Measurements from ENCODE around the gene CNKSR2.
"Not testable (repeated sequence)": the region's sequence is repeated elsewhere in the genome, so short reads cannot be mapped to it uniquely, and the experiment has no call there.

Gene CNKSR2

GRCh38 chrX:21440911-21441310, 66.7 kb downstream of the CNKSR2 start:
- DNase-seq (ENCODE audit: low read depth in 2 of 2): no peak

DNA sequence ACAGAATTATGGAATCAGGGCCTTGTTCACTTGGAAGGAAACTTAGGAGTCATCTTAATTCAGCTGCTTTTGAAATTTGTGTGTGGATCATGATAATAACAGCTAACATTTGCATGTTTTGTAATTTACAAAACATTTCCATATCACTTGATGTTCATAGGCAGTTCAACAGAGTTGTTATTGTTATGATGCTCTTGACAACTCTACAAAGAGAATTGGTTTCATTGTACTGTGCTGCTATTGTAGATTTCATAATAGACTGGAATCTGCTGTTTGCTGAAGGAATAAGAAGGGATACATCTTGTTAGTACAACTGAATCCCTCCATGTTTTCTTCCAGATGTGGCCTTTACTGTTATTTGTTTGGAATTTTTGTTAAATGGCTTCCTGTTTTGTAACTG, 83.5 kb downstream of the CNKSR2 start:
- DNase-seq (ENCODE audit: low read depth in 2 of 2): no peak

DNA sequence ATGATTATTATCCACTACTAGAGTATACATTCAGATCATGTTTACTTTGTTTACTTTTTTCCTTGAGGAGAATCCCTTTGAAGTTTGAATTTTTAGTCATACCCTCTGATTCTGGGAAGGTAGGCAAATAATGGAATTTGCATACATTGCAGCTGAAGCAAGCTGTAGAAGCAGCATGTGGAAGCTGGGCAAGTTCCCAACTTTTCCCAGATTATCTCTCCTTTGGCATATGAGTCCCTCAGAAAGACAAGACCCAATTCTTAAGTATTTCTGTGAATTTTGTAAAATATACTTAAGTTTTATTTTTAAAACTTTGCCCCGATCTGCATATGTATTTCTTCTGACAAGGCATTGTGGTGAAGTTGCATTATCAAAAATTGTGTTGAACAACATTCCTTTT, 94.9 kb downstream of the CNKSR2 start:
- DNase-seq (ENCODE audit: low read depth in 2 of 2): no peak

DNA sequence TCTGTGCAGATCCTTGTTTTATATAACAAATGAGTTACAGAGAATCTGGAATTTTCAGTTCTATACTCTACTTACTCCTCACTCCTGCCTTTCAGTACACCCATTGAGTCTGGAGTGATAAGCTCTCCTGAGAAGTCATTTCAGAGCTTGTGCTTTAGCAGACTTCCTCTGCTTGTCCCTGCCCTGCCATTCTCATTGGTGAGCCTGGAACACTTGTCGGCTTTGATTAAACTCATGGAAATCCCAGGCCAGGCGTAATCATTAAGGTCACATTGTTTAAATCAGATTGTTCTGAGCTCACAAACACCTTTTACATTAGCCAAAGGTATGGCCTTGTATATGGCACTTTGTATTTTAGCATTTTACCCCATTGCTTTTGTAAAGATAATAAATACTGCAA, 102.7 kb downstream of the CNKSR2 start:
- no peak for DNase-seq (ENCODE audit: low read depth in 2 of 2)

GRCh38 chrX:21479695-21480270, 105.6 kb downstream of the CNKSR2 start:
- no peak for DNase-seq (ENCODE audit: low read depth in 2 of 2)

GRCh38 chrX:21481761-21482160, 107.5 kb downstream of the CNKSR2 start:
- DNase-seq (ENCODE audit: low read depth in 2 of 2): no peak

- DNase-seq (ENCODE audit: low read depth in 2 of 2): not testable (repeated sequence)
Measured at GRCh38 chrX:21484051-21484450, 109.8 kb downstream of the CNKSR2 start.

- DNase-seq (ENCODE audit: low read depth in 2 of 2): no peak
Measured at GRCh38 chrX:21487832-21488231, 113.6 kb downstream of the CNKSR2 start.

- DNase-seq (ENCODE audit: low read depth in 2 of 2): no peak
Measured at GRCh38 chrX:21490341-21490740, 116.1 kb downstream of the CNKSR2 start.

GRCh38 chrX:21493226-21493830, 119.1 kb downstream of the CNKSR2 start:
- DNase-seq (ENCODE audit: low read depth in 2 of 2): no peak

DNA sequence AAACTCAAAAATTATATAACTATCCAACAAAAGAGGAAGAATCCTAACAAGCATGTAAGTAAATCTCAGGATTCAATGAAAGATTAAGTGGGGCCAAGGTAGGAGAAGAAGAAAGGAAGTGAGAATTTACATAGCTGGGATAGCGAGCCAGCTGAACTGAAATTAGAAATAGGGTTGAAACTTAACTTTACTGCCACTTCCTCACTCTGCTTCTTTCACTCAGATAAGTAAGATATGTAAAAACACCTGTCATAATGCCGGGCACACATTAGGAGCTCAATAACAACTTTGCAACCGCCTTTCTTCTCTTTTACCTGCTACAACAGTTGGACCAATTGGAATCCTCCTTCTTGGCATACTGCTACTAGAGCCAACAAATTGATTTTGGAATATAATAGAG, 129.4 kb downstream of the CNKSR2 start:
- DNase-seq (ENCODE audit: low read depth in 2 of 2): no peak

DNA sequence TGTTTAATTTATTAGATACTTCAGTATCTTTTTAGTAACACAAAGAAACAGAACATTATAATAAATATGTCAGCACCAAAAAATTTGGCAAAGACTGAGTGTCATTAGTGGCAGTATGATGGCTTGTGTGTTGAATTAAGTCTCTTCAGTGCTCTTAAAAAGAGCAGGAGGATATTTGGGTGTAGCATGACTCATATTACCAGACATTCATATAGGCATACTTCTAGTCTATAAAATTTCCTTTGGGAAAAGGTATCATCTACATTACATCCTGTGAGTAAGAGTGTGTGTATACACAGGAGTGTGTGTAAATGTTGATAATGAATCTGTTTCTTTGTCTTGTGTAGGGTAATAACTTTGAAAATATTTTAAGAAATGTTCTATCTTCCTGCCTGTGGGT, 135.7 kb downstream of the CNKSR2 start:
- DNase-seq (ENCODE audit: low read depth in 2 of 2): no peak

DNA sequence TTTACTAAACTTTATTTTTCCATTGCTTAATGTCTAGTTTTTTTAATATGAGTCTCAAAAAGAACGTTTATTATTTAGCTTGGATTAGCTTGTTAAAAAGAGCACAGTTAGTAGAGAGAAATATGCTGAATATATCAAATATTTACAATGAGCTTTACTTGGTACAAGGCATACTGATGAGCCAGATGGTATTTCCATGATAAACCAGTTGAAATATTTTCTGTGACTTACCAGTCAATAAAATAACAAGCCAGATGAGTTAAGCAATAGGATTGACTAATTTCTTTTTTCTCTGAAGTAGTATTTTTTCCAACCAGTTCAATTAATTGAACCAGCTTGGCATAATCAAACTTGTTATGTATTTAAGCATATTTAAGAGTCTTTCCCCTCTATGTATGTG, 149.8 kb downstream of the CNKSR2 start:
- DNase-seq (ENCODE audit: low read depth in 2 of 2): no peak

- DNase-seq (ENCODE audit: low read depth in 2 of 2): no peak
Measured at GRCh38 chrX:21528076-21528475, 153.9 kb downstream of the CNKSR2 start.

GRCh38 chrX:21529771-21530170, 155.6 kb downstream of the CNKSR2 start:
- no peak for DNase-seq (ENCODE audit: low read depth in 2 of 2)

DNA sequence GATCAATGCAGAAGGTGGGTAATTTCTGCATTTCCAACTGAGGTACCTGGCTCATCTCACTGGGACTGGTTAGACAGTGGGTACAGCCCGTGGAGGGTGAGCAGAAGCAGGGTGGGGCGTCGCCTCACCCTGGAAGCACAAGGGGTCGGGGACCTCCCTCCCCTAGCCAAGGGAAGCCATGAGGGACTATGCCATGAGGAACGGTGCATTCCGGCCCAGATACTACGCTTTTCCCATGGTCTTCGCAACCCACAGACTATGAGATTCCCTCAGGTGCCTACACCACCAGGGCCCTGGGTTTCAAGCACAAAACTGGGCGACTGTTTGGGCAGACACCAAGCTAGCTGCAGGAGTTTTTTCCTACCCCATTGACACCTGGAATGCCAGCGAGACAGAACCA, 170.4 kb downstream of the CNKSR2 start:
- not testable (repeated sequence) for DNase-seq (ENCODE audit: low read depth in 2 of 2)

- no peak for DNase-seq (ENCODE audit: low read depth in 2 of 2)
Measured at GRCh38 chrX:21559417-21559816, 185.2 kb downstream of the CNKSR2 start.

- DNase-seq (ENCODE audit: low read depth in 2 of 2): no peak
Measured at GRCh38 chrX:21565025-21565424, 190.8 kb downstream of the CNKSR2 start.

GRCh38 chrX:21574793-21575192, 200.6 kb downstream of the CNKSR2 start:
- no peak for DNase-seq (ENCODE audit: low read depth in 2 of 2)

DNA sequence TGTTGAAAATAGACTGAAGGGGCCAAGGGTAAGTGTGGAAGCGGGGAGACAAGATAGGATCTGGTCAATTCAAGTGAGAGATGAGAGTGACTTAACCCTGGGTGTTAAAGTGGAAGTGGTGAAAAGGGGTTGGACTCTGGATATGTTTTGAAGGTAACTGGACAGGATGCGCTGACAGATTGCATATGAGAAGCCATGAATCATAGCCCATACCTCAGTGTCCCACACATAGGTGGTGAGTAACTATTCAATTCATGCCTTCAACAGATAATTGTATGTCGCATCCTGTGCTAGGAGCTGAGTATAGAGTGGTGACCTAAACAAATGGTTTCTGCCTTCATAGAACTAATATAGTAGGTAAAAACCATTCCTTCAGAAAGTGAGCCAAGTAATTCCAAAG, 207.3 kb downstream of the CNKSR2 start:
- no peak for DNase-seq (ENCODE audit: low read depth in 2 of 2)

GRCh38 chrX:21586001-21586400, 211.8 kb downstream of the CNKSR2 start:
- no peak for DNase-seq (ENCODE audit: low read depth in 2 of 2)

- DNase-seq (ENCODE audit: low read depth in 2 of 2): no peak
Measured at GRCh38 chrX:21590012-21590776, 216.0 kb downstream of the CNKSR2 start.

DNA sequence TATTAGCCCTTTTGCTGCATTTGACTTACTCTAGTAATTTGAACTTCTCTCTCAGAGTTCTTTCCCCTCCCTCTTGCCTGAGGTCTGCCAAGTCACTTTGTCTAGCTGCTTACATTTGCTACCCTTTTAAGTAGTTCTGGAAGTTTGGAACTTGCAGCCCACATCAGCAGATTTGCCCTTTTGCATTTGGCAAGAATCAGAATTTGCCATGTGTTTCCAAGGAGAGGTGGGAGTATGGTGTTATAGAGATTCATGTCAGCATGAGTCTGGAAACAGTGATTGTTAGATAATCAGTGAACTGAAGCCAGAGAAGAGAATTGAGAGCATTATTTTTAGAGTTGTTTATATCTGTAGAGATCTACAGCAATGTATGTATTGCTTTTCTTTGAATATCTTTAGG, 231.8 kb downstream of the CNKSR2 start:
- no peak for DNase-seq (ENCODE audit: low read depth in 2 of 2)
